Activated CD8-positive, alpha-beta memory T cell treated with anti-CD3 and anti-CD28 coated beads, Interleukin-2, amount 50 U/mL, for 1 hour (primary cell): ENCODE results near the gene PHYHD1.
A peak's percentile ranks its signal among the peaks of the same experiment; 100 is the strongest.

Experiments used
- DNase-seq: peaks from one replicate; pipeline ENCODE4 v3.0.0-alpha.2; 2020; ENCODE audit errors: extremely low read depth

Gene PHYHD1

GRCh38 chr9:128920381-128921058, at the start of gene PHYHD1:
PHYHD1 (plus strand) TSS chr9:128920982; CDS start chr9:128922324, 1,342 bp downstream.
- DNase-seq: no peak

- no peak for DNase-seq
These were observed 42.9 kb upstream of the PHYHD1 start for GRCh38 chr9:128877852-128878251.

- peak; percentile 89 for DNase-seq
These were observed 38.7 kb upstream of the PHYHD1 start, which contains the start of the genes KYAT1 and LRRC8A for GRCh38 chr9:128881884-128882676. KYAT1 (minus strand) TSS chr9:128881950; CDS start chr9:128845405, 36,545 bp downstream. LRRC8A (plus strand) TSS chr9:128882133; CDS start chr9:128907165, 25,032 bp downstream.

GRCh38 chr9:128882677-128883603, 37.8 kb upstream of the PHYHD1 start:
- no peak for DNase-seq

DNA sequence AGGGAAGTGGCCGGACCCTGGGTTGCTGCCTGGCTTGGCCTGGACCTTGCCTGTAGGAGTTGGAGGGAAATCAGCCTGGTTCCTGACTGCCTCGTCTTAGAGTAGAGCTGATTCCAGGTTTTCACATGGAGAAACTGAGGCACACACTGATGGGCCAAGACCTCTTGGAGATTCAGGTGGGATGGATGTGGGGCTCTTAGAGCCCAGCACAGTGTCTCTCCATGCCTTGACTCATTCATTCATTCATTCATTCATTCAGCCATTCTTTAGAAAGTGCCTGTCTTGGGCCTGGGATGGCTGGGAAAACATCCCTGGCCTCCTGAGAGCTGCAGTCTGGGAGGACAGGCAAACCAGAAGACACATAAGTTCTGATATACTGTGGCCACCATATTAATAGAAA, 36.6 kb upstream of the PHYHD1 start:
- DNase-seq: no peak

DNA sequence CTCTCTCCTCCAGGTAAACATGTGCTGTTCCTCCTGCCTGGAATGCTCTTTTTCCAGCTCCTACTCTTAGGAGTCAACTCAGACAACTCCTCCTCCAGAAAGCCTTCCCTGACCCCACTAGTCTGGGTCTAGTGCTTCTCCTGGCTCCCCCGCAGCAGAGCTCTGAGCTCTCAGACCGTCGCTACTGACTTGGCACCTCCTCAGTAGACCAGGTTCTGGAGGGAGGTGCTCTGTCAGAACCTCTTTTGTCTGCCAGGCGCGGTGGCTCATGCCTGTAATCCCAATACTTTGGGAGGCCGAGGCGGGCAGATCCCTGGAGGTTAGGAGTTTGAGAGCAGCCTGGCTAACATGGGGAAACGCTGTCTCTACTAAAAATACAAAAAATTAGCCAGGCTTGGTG, 35.4 kb upstream of the PHYHD1 start:
- DNase-seq: no peak

GRCh38 chr9:128885798-128886197, 35.0 kb upstream of the PHYHD1 start:
- no peak for DNase-seq

- DNase-seq: no peak
These were observed 34.4 kb upstream of the PHYHD1 start for GRCh38 chr9:128886211-128886891.

DNA sequence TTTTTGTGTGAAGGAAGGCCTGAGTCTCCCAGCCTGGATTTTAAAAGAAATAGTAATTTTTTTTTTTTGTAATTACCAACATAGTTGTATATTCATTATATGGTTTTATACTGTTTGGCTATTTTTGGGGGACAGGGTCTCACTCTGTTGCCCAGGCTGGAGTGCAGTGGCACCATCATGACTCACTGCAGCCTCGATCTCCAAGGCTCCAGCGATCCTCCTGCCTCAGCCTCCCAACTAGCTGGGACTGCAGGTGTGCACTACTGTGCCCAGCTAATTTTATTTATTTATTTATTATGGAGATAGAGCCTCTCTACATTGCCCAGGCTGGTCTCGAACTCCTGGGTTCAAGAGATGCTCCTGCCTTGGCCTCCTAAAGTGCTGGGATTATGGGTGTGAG, 33.7 kb upstream of the PHYHD1 start:
- no peak for DNase-seq

- DNase-seq: no peak
These were observed 32.9 kb upstream of the PHYHD1 start for GRCh38 chr9:128887914-128888350.

DNA sequence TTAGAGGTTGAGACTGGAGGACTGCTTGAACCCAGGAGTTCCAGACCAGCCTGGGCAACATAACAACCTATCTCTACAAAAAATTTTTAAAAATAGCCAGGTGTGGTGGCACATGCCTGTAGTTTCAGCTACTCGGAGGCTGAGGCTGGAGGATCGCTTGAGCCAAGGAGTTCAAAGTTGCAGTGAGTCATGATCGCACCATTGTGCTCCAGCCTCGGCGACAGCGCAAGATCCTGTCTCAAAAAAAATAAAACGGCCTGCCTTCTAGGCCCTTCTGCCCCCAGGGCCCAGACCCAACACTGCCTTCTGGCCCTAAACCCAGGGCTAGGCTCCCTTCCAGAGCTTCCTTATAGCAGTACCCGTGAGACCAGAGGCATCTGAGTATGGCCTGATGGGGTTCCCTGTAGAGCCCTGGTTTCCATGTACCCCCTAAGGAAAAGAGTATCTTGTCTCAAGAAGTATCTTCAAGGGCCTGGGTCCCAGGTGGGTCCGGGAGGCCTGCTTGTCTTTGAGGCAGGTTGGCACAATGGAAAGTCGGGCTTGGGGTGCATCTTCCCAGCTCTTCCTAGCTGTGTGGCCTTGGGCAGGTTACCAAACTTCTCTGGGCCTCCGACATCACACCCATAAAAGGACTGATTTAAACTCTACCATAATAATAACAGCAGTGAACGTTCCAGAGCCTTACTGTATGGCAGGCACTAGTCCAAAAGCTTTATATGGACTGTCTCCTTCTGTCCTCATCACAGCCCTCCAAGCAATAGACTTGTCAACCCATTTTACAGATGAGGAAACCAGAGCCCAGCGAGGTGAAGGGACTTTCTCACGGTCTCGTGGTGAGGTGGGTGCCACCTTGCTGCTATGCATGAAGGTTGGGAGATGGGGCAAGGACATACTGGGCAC, 29.2 kb upstream of the PHYHD1 start:
- no peak for DNase-seq

- no peak for DNase-seq
These were observed 28.4 kb upstream of the PHYHD1 start for GRCh38 chr9:128892221-128892921.

DNA sequence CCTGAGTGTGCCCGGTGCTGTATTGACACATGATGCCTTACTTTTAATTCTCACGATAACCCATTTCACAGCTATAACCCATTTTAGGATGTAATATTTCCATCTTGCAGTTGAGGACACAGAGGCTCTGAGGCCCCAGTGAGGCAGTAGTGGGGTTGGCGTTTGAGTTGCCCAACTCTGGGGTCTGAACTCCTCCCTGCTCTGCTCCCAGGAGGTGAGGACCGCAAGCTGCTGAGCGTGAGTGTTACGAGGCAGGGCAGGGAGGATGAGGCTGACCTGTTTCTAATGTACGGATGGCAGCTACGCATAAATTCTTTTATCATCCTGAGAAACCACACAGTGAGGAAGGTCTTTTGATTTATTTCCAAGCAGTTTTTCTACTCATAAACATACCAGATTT, 27.4 kb upstream of the PHYHD1 start:
- no peak for DNase-seq

DNA sequence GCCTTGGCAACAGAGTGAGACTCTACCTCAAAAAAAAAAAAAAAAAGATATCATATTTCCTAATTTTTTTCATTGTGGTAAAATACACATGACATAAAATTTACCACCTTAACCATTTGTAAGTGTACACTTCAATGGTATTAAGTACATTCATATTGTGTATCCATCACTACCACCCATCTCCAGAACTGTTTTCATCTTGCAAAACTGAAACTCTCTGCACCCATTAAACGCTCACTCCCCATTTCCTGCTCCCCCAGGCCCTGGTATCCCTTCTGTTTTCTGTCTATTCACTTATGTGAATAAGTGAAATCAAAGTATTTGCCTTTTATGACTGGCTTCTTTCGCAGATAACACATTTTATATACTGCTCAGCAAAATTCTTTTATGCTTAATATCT, 26.0 kb upstream of the PHYHD1 start:
- DNase-seq: no peak

- DNase-seq: no peak
These were observed 25.2 kb upstream of the PHYHD1 start for GRCh38 chr9:128895556-128895955.

GRCh38 chr9:128898382-128898781, 22.4 kb upstream of the PHYHD1 start:
- no peak for DNase-seq

GRCh38 chr9:128898845-128899565, 21.8 kb upstream of the PHYHD1 start:
- no peak for DNase-seq

DNA sequence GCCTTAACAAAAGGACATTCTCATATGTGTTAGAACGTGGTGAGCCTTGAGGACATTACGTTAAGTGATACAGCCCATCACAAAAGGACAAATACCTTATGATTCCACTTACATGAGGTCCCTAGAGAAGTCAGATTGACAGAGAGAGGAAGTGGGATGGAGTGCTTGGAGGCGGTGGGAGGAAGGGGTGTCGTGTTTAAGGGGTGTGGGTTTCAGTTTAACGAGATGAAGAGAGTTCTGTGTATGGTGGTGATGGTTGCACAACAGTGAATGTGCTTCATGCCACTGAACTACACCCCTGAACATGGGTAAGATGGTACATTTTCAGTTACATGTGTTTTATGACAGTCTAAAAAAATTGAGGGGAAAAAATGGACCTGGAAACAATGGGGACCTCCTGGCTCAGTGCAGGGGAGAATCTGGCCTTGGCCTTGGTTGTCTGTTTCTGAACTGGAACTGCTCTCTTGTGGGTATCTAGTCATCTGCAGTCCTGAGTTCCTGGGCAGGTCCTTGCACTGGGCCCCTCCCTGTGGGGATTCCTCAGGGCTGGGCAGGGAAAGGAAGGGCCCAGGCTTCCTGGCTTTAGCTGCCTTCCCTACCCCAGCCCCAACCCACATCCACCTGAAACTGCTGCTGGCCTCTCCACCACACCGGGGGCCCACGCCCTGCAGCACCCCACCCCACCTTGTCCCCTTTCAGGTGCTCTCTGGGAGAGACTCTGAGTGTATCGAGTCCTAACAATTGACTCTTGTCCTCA, 21.0 kb upstream of the PHYHD1 start:
- DNase-seq: no peak
